Kidney (tissue), 14 donors: ENCODE data around the gene PRKCE. TPM values are rescaled to one million over a fixed set of nuclear protein-coding genes. Genes with fewer than 3 reads are reported as not detected.

ENCODE experiments used
- DNase-seq, 5 donors: peaks; one replicate each; pipeline ENCODE4 v3.0.0-alpha.2; 2013 to 2020
- FAIRE-seq: peaks from 2 replicates; lab custom pipeline; 2012; peaks lifted over from hg19 to GRCh38; lab: Jason Lieb, UNC
- H3K27ac ChIP-seq, 2 donors: one replicate each; pipeline ENCODE4 v1.7.0; 2013; ENCODE audit warnings: low read depth in 2 of 2, low read length in 2 of 2, inconsistent platforms in 1 of 2
- H3K27me3 ChIP-seq: one replicate; pipeline ENCODE4 v1.7.1; 2013; ENCODE audit warnings: low read length, inconsistent platforms; ENCODE audit not compliant: control insufficient read depth, insufficient read depth
- H3K36me3 ChIP-seq, 3 donors: one replicate each; pipeline versions ENCODE4 v1.7.0 to v1.7.1; 2013; ENCODE audit warnings: low read length in 3 of 3, control low read depth in 1 of 3, inconsistent platforms in 1 of 3; ENCODE audit not compliant: insufficient read depth in 3 of 3, control insufficient read depth in 2 of 3
- H3K4me1 ChIP-seq, 3 donors: one replicate each; pipeline versions ENCODE4 v1.7.0 to v1.7.1; 2013; ENCODE audit warnings: low read length in 3 of 3, inconsistent platforms in 1 of 3, low read depth in 1 of 3; ENCODE audit not compliant: control insufficient read depth in 2 of 3, insufficient read depth in 2 of 3
- H3K4me3 ChIP-seq, 3 donors: one replicate each; pipeline versions ENCODE4 v1.7.0 to v1.8.1; 2013; ENCODE audit warnings: low read length in 3 of 3, control low read depth in 1 of 3, inconsistent platforms in 1 of 3
- H3K9ac ChIP-seq, 3 donors: one replicate each; pipeline versions ENCODE4 v1.7.0 to v1.7.1; 2013; ENCODE audit warnings: low read length in 3 of 3, control low read depth in 1 of 3, inconsistent platforms in 1 of 3
- H3K9me3 ChIP-seq, 3 donors: one replicate each; pipeline versions ENCODE4 v1.7.0 to v1.7.1; 2013; ENCODE audit warnings: low read length in 3 of 3, control low read depth in 1 of 3, inconsistent platforms in 1 of 3; ENCODE audit not compliant: control insufficient read depth in 2 of 3, insufficient read depth in 1 of 3
- CTCF ChIP-seq: IDR thresholded peaks from 3 replicates; pipeline ENCODE4 v1.5.1; 2012; ENCODE audit warnings: mild to moderate bottlenecking, moderate library complexity, borderline replicate concordance; ENCODE audit not compliant: insufficient read depth; ENCODE audit errors: extremely low read depth
- intact Hi-C: fragments of 100-400 bp; cut with DNase I; formaldehyde crosslinking; loops from one replicate; pipeline ENCODE4 v1.11.1; 2022
- polyA plus RNA-seq: library from polyadenylated mRNA; stranded (reverse); fragments of 350-450 nt; fragmentation: Illumina TruSeq; extraction: RNeasy Lipid Tissue Mini Kit (QIAGEN cat#74804); gene quantifications from one replicate; pipeline ENCODE4 v1.2.3, GENCODE V29; 2014; ENCODE audit warnings: low read depth, low replicate concordance; ENCODE audit not compliant: insufficient read depth
- total RNA-seq: library from RNA; stranded (reverse); fragmentation: NEBNext Ultra II Directional; extraction: Animal tissue kit (Norgen Biotek cat#: 25700); gene quantifications from one replicate; pipeline ENCODE4 v1.2.1, GENCODE V29; 2021
- donor health status: control.
- donor health status: control.
- donor health status: control.
- donor health status: control.
- donor health status: control.
- donor health status: DM: yes; HTN: yes; CAD: no.
- donor health status: Normal renal cell carcinoma (clear cell type).

The PRKCE gene
- total and polyA plus RNA-seq, 2 donors from 2014 or later: 11.1 to 27.3 TPM

DNA sequence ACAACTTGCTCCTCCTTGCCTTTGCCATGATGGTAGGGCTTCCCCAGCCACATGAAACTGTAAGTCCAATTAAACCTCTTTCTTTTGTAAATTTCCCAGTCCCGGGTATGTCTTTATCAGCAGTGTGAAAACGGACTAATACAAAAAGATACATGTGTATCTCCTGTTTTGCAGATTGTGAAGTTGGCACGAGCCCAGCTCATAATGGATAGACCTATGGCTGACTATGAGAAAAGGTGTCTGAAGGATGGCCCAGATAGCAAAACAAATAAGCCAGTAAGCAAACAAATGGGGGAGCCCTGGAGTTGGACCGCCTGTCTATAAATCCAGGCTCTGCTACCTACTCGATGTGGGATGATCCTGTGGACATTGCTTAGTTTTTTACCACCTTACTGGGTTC is 15.5 kb upstream of the PRKCE start:
- H3K27me3 ChIP-seq: no peaks in the 10 kb centered on the region
- no peaks in the 10 kb centered on the region for H3K9me3 ChIP-seq
- intact Hi-C loops: no loop called here
- H3K9ac ChIP-seq: no peak overlapping the region
- no peak for TF ChIP-seq CTCF
- no peak for FAIRE-seq
- no peak overlapping the region for H3K4me3 ChIP-seq
- no peaks in the 10 kb centered on the region for H3K36me3 ChIP-seq
- no peaks in the 10 kb centered on the region for H3K4me1 ChIP-seq
- no peak for DNase-seq
- no peak overlapping the region for H3K27ac ChIP-seq

DNA sequence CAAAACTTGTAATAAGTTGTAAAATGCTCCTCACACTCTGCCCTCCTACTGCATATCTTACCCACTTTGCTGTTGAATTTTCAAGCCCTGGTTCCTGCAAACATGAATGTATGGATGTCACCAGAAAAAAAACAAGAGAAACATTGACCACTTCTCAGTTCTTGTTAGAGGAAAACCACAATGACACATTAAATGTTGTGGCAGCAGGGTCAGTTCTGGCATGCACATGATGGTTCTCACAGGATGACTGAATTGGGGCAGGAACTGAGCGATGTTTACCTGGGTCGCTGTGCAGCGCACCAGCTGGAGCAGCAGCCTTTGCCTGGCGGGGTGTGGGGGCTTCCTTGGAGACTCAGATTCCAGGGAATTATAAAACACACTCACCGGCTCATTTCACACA is 14.0 kb upstream of the PRKCE start:
- no peaks in the 10 kb centered on the region for H3K9me3 ChIP-seq
- H3K27ac ChIP-seq: no peak overlapping the region
- intact Hi-C loops: no loop called here
- H3K4me3 ChIP-seq: no peak overlapping the region
- no peaks in the 10 kb centered on the region for H3K4me1 ChIP-seq
- H3K9ac ChIP-seq: no peak overlapping the region
- no peaks in the 10 kb centered on the region for H3K36me3 ChIP-seq
- peak in 2 of 5 donors; percentile 24 to 27 for DNase-seq
- FAIRE-seq: no peak
- H3K27me3 ChIP-seq: no peaks in the 10 kb centered on the region
- TF ChIP-seq CTCF: no peak

DNA sequence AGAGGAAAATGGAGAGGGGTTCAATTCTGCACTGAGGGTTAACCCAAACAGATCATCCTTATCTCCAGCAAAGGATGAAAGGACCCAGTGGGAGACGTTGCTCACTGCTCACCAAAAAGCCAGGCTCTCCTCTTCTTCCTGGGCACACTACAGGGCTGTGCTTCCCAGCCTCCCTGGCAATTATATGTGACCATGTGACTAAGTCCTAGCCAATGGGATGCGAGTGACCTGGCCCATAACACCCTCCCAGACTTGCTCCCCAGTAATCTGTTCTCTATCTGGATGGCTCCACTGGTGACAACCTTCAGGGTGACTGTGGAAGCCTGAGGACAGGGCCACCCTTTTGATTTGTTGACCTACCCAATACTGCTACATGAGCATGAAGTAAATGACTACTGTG is 10.9 kb upstream of the PRKCE start:
- Histone ChIP-seq H3K9me3 (no peaks in the 10 kb centered on the region), H3K4me1 (no peaks in the 10 kb centered on the region), H3K27ac (no peak overlapping the region), H3K36me3 (no peaks in the 10 kb centered on the region), H3K27me3 (no peaks in the 10 kb centered on the region), H3K9ac (no peak overlapping the region), H3K4me3 (no peak overlapping the region)
- DNase-seq: no peak
- no peak for TF ChIP-seq CTCF
- intact Hi-C loops: loop anchor here (5.0 to 10.0 kb wide), 2 partner anchors 134 to 297 kb away; no protein-coding TSS in a partner anchor
- FAIRE-seq: no peak

DNA sequence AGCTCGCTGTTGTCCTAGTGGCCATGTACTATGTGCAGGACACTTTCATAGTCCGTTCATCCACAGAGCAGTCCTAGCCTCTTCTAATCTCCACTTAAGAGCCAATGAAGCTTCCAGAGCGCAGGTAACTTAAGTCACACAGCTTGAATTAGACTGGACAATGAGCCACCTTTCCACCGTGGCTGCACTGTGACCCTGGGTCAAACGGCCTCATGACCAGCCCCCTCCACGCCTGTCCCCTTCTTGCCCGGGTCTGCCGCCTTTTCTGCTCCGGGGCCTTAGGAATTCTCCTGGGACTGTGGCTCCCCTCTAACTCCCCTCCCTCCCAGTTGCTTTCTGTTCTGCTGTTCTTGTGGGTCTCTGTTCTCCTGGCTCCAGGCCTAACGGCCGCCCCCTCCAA is 8.4 kb upstream of the PRKCE start:
- Histone ChIP-seq H3K27me3 (no peaks in the 10 kb centered on the region), H3K27ac (no peak overlapping the region), H3K9ac (peak overlapping the region in 2 of 3 donors; percentile 44 to 67), H3K9me3 (no peaks in the 10 kb centered on the region), H3K36me3 (no peaks in the 10 kb centered on the region), H3K4me1 (peaks cover 2 to 10% (median 3%) of the 10 kb centered on the region in 3 donors), H3K4me3 (peak overlapping the region; percentile 7 to 70 (median 51))
- intact Hi-C loops: loop anchor here (5.0 to 10.0 kb wide), 2 partner anchors 132 to 294 kb away; no protein-coding TSS in a partner anchor
- no peak for FAIRE-seq
- peak in 3 of 5 donors; percentile 23 to 41 (median 28) for DNase-seq
- TF ChIP-seq CTCF: no peak
